Measurements from ENCODE around the gene MCHR1. TPM values are rescaled to one million over a fixed set of nuclear protein-coding genes. Genes with fewer than 3 reads are reported as not detected.
A peak's percentile ranks its signal among the peaks of the same experiment; 100 is the strongest.

The MCHR1 gene
- total RNA-seq, 1 experiment from 2014 or later: not detected

GRCh38 chr22:40653361-40653760 is 25.9 kb upstream of the MCHR1 start:
- BruUV-seq (replicated peaks): no TSS peak
- peaks cover 3% of the 10 kb centered on the region; the same call in 1 of the 2 replicates for H3K79me2 ChIP-seq (ENCODE audit: insufficient read depth, low read length)
- H4K20me1 ChIP-seq (ENCODE audit: insufficient read depth): no peaks in the 10 kb centered on the region
- H3K27ac ChIP-seq (ENCODE audit: low read depth, low read length): no peak overlapping the region
- no peak overlapping the region for H2AFZ ChIP-seq (ENCODE audit: low read depth, low read length, poor library complexity, severe bottlenecking)
- TF ChIP-seq FOSL1 (IDR thresholded peaks at IDR 0.05; ENCODE audit: low read depth) (no peak), EZH2 (IDR thresholded peaks at IDR 0.05) (no peak)
- ChIA-PET POLR2A (interaction anchor here (0.7 kb wide), 1 partner anchor 58 kb away, joined by 6 read pairs; no protein-coding TSS in a partner anchor), RAD21 (ENCODE audit: low non-redundant PET in 1 of 2, low total read pairs in 2 of 2, uncharacterized antibody in 2 of 2, unreplicated experiment in 2 of 2) (no interaction called here), CTCF (interaction anchor here (1.1 kb wide), 1 partner anchor 246 kb away, joined by 4 read pairs; no protein-coding TSS in a partner anchor)
- peaks cover 8 to 37% of the 10 kb centered on the region in 2 experiments for H3K4me1 ChIP-seq (ENCODE audit: control insufficient read depth in 1 of 2, insufficient read depth in 2 of 2, low read length in 2 of 2)
- peak overlapping the region; percentile 90 for H3K4me2 ChIP-seq (ENCODE audit: low read length)
- no peaks in the 10 kb centered on the region for H3K9me2 ChIP-seq (ENCODE audit: insufficient read depth)
- no peaks in the 10 kb centered on the region for H3K27me3 ChIP-seq (ENCODE audit: insufficient read depth, low read length)
- no peak overlapping the region for H3K4me3 ChIP-seq (replicated peaks in 1 of 2; ENCODE audit: low read depth in 1 of 2, low read length in 2 of 2)
- DNase-seq (ENCODE audit: low read depth, low spot score) (no peak), ATAC-seq (no peak)
- intact Hi-C loops (cut with micrococcal nuclease): loop anchor here (10.0 kb wide), 1 partner anchor 241 kb away; no protein-coding TSS in a partner anchor
- H3K36me3 ChIP-seq (ENCODE audit: control insufficient read depth in 1 of 2, insufficient read depth in 2 of 2, low read length in 2 of 2): no peaks in the 10 kb centered on the region
- no peaks in the 10 kb centered on the region for H3K9me3 ChIP-seq (ENCODE audit: control insufficient read depth in 1 of 2, insufficient read depth in 1 of 2, low read depth in 1 of 2, low read length in 2 of 2)
- H3K9ac ChIP-seq (ENCODE audit: low read length): peak overlapping the region; percentile 87; the same call in 1 of the 2 replicates

GRCh38 chr22:40654522-40655167 is 24.6 kb upstream of the MCHR1 start:
- TF ChIP-seq ZNF274 (IDR thresholded peaks at IDR 0.05; ENCODE audit: low read depth, low read length): no peak
- TF ChIP-seq ZFX (IDR thresholded peaks at IDR 0.05): no peak
- no peak for TF ChIP-seq JUND (IDR thresholded peaks at IDR 0.05)
- no peak for TF ChIP-seq ATF3 (IDR thresholded peaks at IDR 0.05)
- TF ChIP-seq SRF (IDR thresholded peaks at IDR 0.05; ENCODE audit: low read depth): no peak
- no peak for TF ChIP-seq EZH2phosphoT487 (IDR thresholded peaks at IDR 0.05; ENCODE audit: borderline replicate concordance)
- TF ChIP-seq REST (IDR thresholded peaks at IDR 0.05; ENCODE audit: low read depth): no peak
- TF ChIP-seq CTCF (IDR thresholded peaks at IDR 0.05 in 2 of 3, conservative IDR thresholded peaks at IDR 0.05 in 1 of 3; ENCODE audit: borderline replicate concordance in 1 of 3, insufficient read depth in 1 of 3, low read depth in 2 of 3, low read length in 2 of 3): peak in 2 of 3 experiments; percentile 43; a peak in 4 of 6 replicates
- TF ChIP-seq RAD21 (IDR thresholded peaks at IDR 0.05; ENCODE audit: low read depth): peak; percentile 53
- no peak for TF ChIP-seq EGR1 (IDR thresholded peaks at IDR 0.05; ENCODE audit: low read depth)
- no peak for TF ChIP-seq CEBPB (IDR thresholded peaks at IDR 0.05; ENCODE audit: low read depth)
- no peaks in the 10 kb centered on the region for H3K9me3 ChIP-seq (ENCODE audit: control insufficient read depth in 1 of 2, insufficient read depth in 1 of 2, low read depth in 1 of 2, low read length in 2 of 2)
- H3K79me2 ChIP-seq (ENCODE audit: insufficient read depth, low read length): peaks cover 3% of the 10 kb centered on the region; the same call in 1 of the 2 replicates
- POLR2A ChIA-PET: interaction anchor here (0.6 kb wide), 1 partner anchor 10 kb away, joined by 5 read pairs; no protein-coding TSS in a partner anchor
- H3K36me3 ChIP-seq (ENCODE audit: control insufficient read depth in 1 of 2, insufficient read depth in 2 of 2, low read length in 2 of 2): no peaks in the 10 kb centered on the region
- CTCF ChIA-PET: interaction anchor here (1.0 kb wide), 1 partner anchor 106 kb away, joined by 5 read pairs; no protein-coding TSS in a partner anchor
- peaks cover 8 to 37% of the 10 kb centered on the region in 2 experiments for H3K4me1 ChIP-seq (ENCODE audit: control insufficient read depth in 1 of 2, insufficient read depth in 2 of 2, low read length in 2 of 2)
- DNase-seq (ENCODE audit: low read depth, low spot score) (no peak), ATAC-seq (no peak)
- H3K27ac ChIP-seq (ENCODE audit: low read depth, low read length): no peak overlapping the region
- H3K9ac ChIP-seq (ENCODE audit: low read length): no peak overlapping the region
- no peak overlapping the region for H3K4me2 ChIP-seq (ENCODE audit: low read length)
- RAD21 ChIA-PET (ENCODE audit: low non-redundant PET in 1 of 2, low total read pairs in 2 of 2, uncharacterized antibody in 2 of 2, unreplicated experiment in 2 of 2): no interaction called here
- H3K9me2 ChIP-seq (ENCODE audit: insufficient read depth): no peaks in the 10 kb centered on the region
- intact Hi-C loops (cut with micrococcal nuclease): loop anchor here (10.0 kb wide), 1 partner anchor 240 kb away; no protein-coding TSS in a partner anchor
- H3K27me3 ChIP-seq (ENCODE audit: insufficient read depth, low read length): no peaks in the 10 kb centered on the region
- no peaks in the 10 kb centered on the region for H4K20me1 ChIP-seq (ENCODE audit: insufficient read depth)
- no peak overlapping the region for H3K4me3 ChIP-seq (replicated peaks in 1 of 2; ENCODE audit: low read depth in 1 of 2, low read length in 2 of 2)
- H2AFZ ChIP-seq (ENCODE audit: low read depth, low read length, poor library complexity, severe bottlenecking): no peak overlapping the region
- BruUV-seq (replicated peaks): no TSS peak
